NCI-H2171 treated with DMSO at 0.1 percent for 48 hours (cell line): ENCODE results near the gene CEP128.

Experiments used
- DNase-seq: peaks from one replicate; lab custom pipeline; 2025; lab: John Stamatoyannopoulos, UW

CEP128 gene

GRCh38 chr14:80901822-80902221 is 39.7 kb downstream of the CEP128 start:
- no peak for DNase-seq

GRCh38 chr14:80901260-80901659 is 40.3 kb downstream of the CEP128 start:
- DNase-seq = no peak

GRCh38 chr14:80872645-80873044 is 68.9 kb downstream of the CEP128 start:
- no peak for DNase-seq

- no peak for DNase-seq
These were observed 73.3 kb downstream of the CEP128 start for GRCh38 chr14:80868260-80868659.

GRCh38 chr14:80867798-80868197 is 73.7 kb downstream of the CEP128 start:
- DNase-seq = no peak

GRCh38 chr14:80867091-80867490 is 74.4 kb downstream of the CEP128 start:
- no peak for DNase-seq

GRCh38 chr14:80865565-80865964 is 76.0 kb downstream of the CEP128 start:
- DNase-seq = no peak

- DNase-seq = no peak
These were observed 78.6 kb downstream of the CEP128 start for GRCh38 chr14:80862983-80863382.

GRCh38 chr14:80862541-80862940 is 79.0 kb downstream of the CEP128 start:
- DNase-seq = no peak

- peak; percentile 54 for DNase-seq
These were observed 91.2 kb downstream of the CEP128 start for GRCh38 chr14:80850197-80850814.

GRCh38 chr14:80847070-80847469 is 94.5 kb downstream of the CEP128 start:
- no peak for DNase-seq

GRCh38 chr14:80845856-80846255 is 95.7 kb downstream of the CEP128 start:
- no peak for DNase-seq

GRCh38 chr14:80844872-80845271 is 96.7 kb downstream of the CEP128 start:
- DNase-seq = no peak

- DNase-seq = no peak
These were observed 101.8 kb downstream of the CEP128 start for GRCh38 chr14:80839743-80840142.

GRCh38 chr14:80809663-80810062 is 131.9 kb downstream of the CEP128 start:
- no peak for DNase-seq

- no peak for DNase-seq
These were observed 136.4 kb downstream of the CEP128 start for GRCh38 chr14:80805136-80805535.

- no peak for DNase-seq
These were observed 142.7 kb downstream of the CEP128 start for GRCh38 chr14:80798878-80799277.

GRCh38 chr14:80798211-80798610 is 143.3 kb downstream of the CEP128 start:
- DNase-seq = no peak

- no peak for DNase-seq
These were observed 148.8 kb downstream of the CEP128 start for GRCh38 chr14:80792771-80793170.

- DNase-seq = no peak
These were observed 153.7 kb downstream of the CEP128 start for GRCh38 chr14:80787876-80788275.

GRCh38 chr14:80784820-80785219 is 156.7 kb downstream of the CEP128 start:
- DNase-seq = no peak

- DNase-seq = no peak
These were observed 159.6 kb downstream of the CEP128 start for GRCh38 chr14:80781972-80782367.

GRCh38 chr14:80780500-80780899 is 161.0 kb downstream of the CEP128 start:
- DNase-seq = no peak

GRCh38 chr14:80776657-80777056 is 164.9 kb downstream of the CEP128 start:
- DNase-seq = no peak

GRCh38 chr14:80776186-80776585 is 165.4 kb downstream of the CEP128 start:
- DNase-seq = no peak
